Ovary (tissue), 3 donors: ENCODE data around the gene OR52I1.

ENCODE experiments used
- EP300 ChIP-seq: sonication (generic); formaldehyde crosslinking; IDR thresholded peaks from one replicate; pipeline ENCODE4 v1.6.1; 2017; ENCODE audit warnings: antibody characterized with exemption
- POLR2A ChIP-seq: fragments of 450-650 bp; IDR thresholded peaks from one replicate; pipeline ENCODE4 v1.6.1; 2017; ENCODE audit warnings: antibody characterized with exemption, mild to moderate bottlenecking, moderate library complexity
- TF ChIP-seq, protein P1 (sequence below), 3 donors: fragments of 450-650 bp in 2 of 3; fragments of 200-600 bp in 1 of 3; IDR thresholded peaks; one replicate each; pipeline versions ENCODE4 v1.5.1 to v1.8.0; 2016 to 2022; ENCODE audit warnings: antibody characterized with exemption in 3 of 3, mild to moderate bottlenecking in 1 of 3
- donor health status: DM: no; HTN: no; CAD: no.

GRCh38 chr11:4578624-4579023 lies 15.2 kb upstream of the OR52I1 start:
- TF ChIP-seq, protein P1, sequence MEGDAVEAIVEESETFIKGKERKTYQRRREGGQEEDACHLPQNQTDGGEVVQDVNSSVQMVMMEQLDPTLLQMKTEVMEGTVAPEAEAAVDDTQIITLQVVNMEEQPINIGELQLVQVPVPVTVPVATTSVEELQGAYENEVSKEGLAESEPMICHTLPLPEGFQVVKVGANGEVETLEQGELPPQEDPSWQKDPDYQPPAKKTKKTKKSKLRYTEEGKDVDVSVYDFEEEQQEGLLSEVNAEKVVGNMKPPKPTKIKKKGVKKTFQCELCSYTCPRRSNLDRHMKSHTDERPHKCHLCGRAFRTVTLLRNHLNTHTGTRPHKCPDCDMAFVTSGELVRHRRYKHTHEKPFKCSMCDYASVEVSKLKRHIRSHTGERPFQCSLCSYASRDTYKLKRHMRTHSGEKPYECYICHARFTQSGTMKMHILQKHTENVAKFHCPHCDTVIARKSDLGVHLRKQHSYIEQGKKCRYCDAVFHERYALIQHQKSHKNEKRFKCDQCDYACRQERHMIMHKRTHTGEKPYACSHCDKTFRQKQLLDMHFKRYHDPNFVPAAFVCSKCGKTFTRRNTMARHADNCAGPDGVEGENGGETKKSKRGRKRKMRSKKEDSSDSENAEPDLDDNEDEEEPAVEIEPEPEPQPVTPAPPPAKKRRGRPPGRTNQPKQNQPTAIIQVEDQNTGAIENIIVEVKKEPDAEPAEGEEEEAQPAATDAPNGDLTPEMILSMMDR (IDR thresholded peaks at IDR 0.05): no peak
- TF ChIP-seq POLR2A (no peak), EP300 (no peak)
